CD4-positive, alpha-beta T cell (primary cell): ENCODE data around the gene KLF5. TPM values are rescaled to one million over a fixed set of nuclear protein-coding genes. Genes with fewer than 3 reads are reported as not detected.

Source experiments
- ATAC-seq: fragments of 200-7000 bp; cut with Tn5 transposase; one replicate; pipeline ENCODE4 v1.10.0; 2022; ENCODE audit warnings: mild to moderate bottlenecking; ENCODE audit not compliant: poor library complexity
- CTCF ChIA-PET: fragments of 350-600 bp; sonication (Branson Sonifier 250); formaldehyde crosslinking; loops from one replicate; lab custom pipeline; 2021; ENCODE audit warnings: antibody characterized with exemption, inconsistent platforms; lab: Charles Lee
- POLR2A ChIA-PET: fragments of 350-600 bp; sonication (Branson Sonifier 250); formaldehyde crosslinking; loops from one replicate; lab custom pipeline; 2021; ENCODE audit warnings: antibody characterized with exemption, inconsistent platforms; lab: Charles Lee
- DNase-seq, 14 experiments: peaks; one replicate each; pipeline ENCODE4 v3.0.0-alpha.2; 2013 to 2020; ENCODE audit warnings: mixed read lengths in 2 of 14
- H3K27ac ChIP-seq, 2 donors: one replicate each; pipeline versions ENCODE4 v1.5.1 to v1.7.0; 2013; ENCODE audit warnings: low read length in 2 of 2, low read depth in 1 of 2, mild to moderate bottlenecking in 1 of 2
- H3K27me3 ChIP-seq, 2 experiments: 1 replicate in 1 of 2; 2 replicates in 1 of 2; pipeline versions ENCODE4 v1.6.1 to v1.7.0; 2013; ENCODE audit warnings: low read length in 2 of 2, control low read depth in 1 of 2, mild to moderate bottlenecking in 1 of 2, moderate library complexity in 1 of 2; ENCODE audit not compliant: insufficient read depth in 2 of 2, control insufficient read depth in 1 of 2
- H3K36me3 ChIP-seq: one replicate; pipeline ENCODE4 v1.6.1; 2013; ENCODE audit warnings: low read length, control low read depth; ENCODE audit not compliant: insufficient read depth
- H3K4me1 ChIP-seq: one replicate; pipeline ENCODE4 v1.6.1; 2013; ENCODE audit warnings: low read length, control low read depth; ENCODE audit not compliant: insufficient read depth
- H3K4me3 ChIP-seq: one replicate; pipeline ENCODE4 v1.5.1; 2013; ENCODE audit warnings: mild to moderate bottlenecking, low read length, moderate library complexity
- H3K9me3 ChIP-seq, 2 experiments: 1 replicate in 1 of 2; 2 replicates in 1 of 2; pipeline versions ENCODE4 v1.6.1 to v1.7.0; 2013; ENCODE audit warnings: low read length in 2 of 2, mild to moderate bottlenecking in 2 of 2, control low read depth in 1 of 2, moderate library complexity in 1 of 2; ENCODE audit not compliant: control insufficient read depth in 1 of 2, insufficient read depth in 1 of 2
- H3K27ac Mint-ChIP-seq: one replicate; pipeline ENCODE4 v1.8.0; 2020; ENCODE audit warnings: mixed read lengths
- H3K27me3 Mint-ChIP-seq: one replicate; pipeline ENCODE4 v1.8.0; 2021; ENCODE audit warnings: mixed read lengths
- H3K36me3 Mint-ChIP-seq: one replicate; pipeline ENCODE4 v1.8.0; 2021; ENCODE audit warnings: low read depth, mixed read lengths
- H3K4me1 Mint-ChIP-seq: one replicate; pipeline ENCODE4 v1.8.0; 2021; ENCODE audit warnings: low read depth, mixed read lengths
- H3K4me3 Mint-ChIP-seq: one replicate; pipeline ENCODE4 v1.8.0; 2020; ENCODE audit warnings: mild to moderate bottlenecking, mixed read lengths
- H3K9me3 Mint-ChIP-seq: one replicate; pipeline ENCODE4 v1.8.0; 2020; ENCODE audit warnings: mixed read lengths
- CTCF ChIP-seq: fragments of 200-600 bp; IDR thresholded peaks from one replicate; pipeline ENCODE4 v1.8.0; 2022; ENCODE audit warnings: antibody characterized with exemption, mild to moderate bottlenecking
- intact Hi-C, 2 experiments: fragments of 100-400 bp; cut with DNase I in 1 of 2; cut with micrococcal nuclease in 1 of 2; formaldehyde crosslinking; loops; one replicate each; pipeline versions ENCODE4 v1.15.1 to v1.9.0; 2023 to 2025; cut with DNase I, micrococcal nuclease
- total RNA-seq, 174 experiments: library from RNA in 2 of 174; stranded (reverse) in 2 of 174; gene quantifications; one replicate each; pipeline ENCODE4 v1.2.3 and lab custom pipeline; 2021 to 2026

The KLF5 gene
- total RNA-seq, 2 experiments from 2014 or later = 10.8 to 12.3 TPM

DNA sequence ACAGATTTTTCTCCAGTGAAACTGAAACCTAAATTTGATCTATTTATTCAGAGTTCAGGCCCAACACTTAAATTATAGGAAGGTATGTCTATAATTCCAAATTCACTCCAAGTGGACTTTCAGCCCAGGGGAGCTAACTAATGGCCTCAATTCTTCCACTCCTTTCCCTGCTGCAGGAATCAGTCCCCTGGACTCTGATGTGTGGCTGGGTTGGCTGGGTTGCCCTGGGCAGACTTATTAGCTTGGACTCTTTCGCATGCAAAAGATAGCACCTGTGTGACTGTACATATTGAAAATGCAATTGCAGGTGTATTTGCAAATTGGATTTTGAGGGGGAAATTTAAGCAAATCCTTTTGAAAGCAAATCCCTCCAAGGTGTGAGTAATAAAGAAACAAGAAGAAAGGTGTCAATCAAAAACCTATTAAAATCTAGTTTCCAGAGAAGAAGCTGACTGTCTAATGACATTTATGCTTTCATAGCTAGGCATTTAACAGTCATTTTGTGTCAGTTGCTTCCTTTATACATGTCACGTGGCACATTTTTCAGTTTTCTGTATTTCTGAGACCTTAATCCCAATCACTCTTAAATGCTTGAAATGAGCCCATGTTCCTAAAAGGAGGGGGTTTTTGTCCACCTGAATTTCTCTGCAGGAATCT lies 42.7 kb downstream of the KLF5 start:
- ChIA-PET CTCF (no interaction called here), POLR2A (no interaction called here)
- DNase-seq (no peak), ATAC-seq (no peak)
- Mint-ChIP-seq H3K27me3 (peaks cover 10% of the 10 kb centered on the region), H3K4me1 (no peaks in the 10 kb centered on the region), H3K27ac (no peak overlapping the region), H3K9me3 (no peaks in the 10 kb centered on the region), H3K4me3 (no peak overlapping the region), H3K36me3 (no peaks in the 10 kb centered on the region)
- no peak for TF ChIP-seq CTCF
- Histone ChIP-seq H3K36me3 (no peaks in the 10 kb centered on the region), H3K27me3 (peaks cover 0 to 2% of the 10 kb centered on the region in 2 experiments), H3K4me3 (no peak overlapping the region), H3K4me1 (no peaks in the 10 kb centered on the region), H3K27ac (no peak overlapping the region), H3K9me3 (no peaks in the 10 kb centered on the region)
- intact Hi-C loops = no loop called here

DNA sequence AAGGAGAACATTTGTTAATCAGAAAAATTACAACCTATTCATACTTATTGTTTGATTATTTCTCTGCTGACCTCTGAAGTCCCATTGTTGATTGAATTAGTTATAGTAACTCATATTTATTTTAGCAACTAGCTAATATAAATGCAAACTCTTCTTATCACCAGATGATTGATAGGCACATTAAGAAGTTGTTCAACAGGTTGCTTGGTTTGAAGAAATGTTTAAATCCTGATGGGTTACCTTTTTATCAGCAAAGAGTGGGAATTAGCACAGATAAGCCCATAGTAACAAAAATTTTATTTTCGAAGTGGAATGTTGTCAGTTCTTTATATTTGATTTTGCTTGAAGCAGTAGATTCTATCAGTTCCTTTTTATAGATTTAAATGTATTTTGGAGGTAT lies 44.4 kb downstream of the KLF5 start:
- ATAC-seq (no peak), DNase-seq (no peak)
- intact Hi-C loops = no loop called here
- Mint-ChIP-seq H3K36me3 (no peaks in the 10 kb centered on the region), H3K27me3 (peaks cover 10% of the 10 kb centered on the region), H3K9me3 (no peaks in the 10 kb centered on the region), H3K27ac (no peak overlapping the region), H3K4me1 (no peaks in the 10 kb centered on the region), H3K4me3 (no peak overlapping the region)
- H3K9me3 ChIP-seq = no peaks in the 10 kb centered on the region
- H3K27me3 ChIP-seq = peaks cover 0 to 2% of the 10 kb centered on the region in 2 experiments
- H3K4me1 ChIP-seq = no peaks in the 10 kb centered on the region
- ChIA-PET POLR2A (no interaction called here), CTCF (interaction anchor here (0.7 kb wide), 1 partner anchor 574 kb away, joined by 3 read pairs; no protein-coding TSS in a partner anchor)
- H3K27ac ChIP-seq = no peak overlapping the region
- no peaks in the 10 kb centered on the region for H3K36me3 ChIP-seq
- H3K4me3 ChIP-seq = no peak overlapping the region
- no peak for TF ChIP-seq CTCF

- Mint-ChIP-seq H3K4me1 (no peaks in the 10 kb centered on the region), H3K36me3 (no peaks in the 10 kb centered on the region), H3K27ac (no peak overlapping the region), H3K27me3 (peaks cover 10% of the 10 kb centered on the region), H3K4me3 (no peak overlapping the region), H3K9me3 (no peaks in the 10 kb centered on the region)
- Histone ChIP-seq H3K4me3 (no peak overlapping the region), H3K36me3 (no peaks in the 10 kb centered on the region), H3K27me3 (peaks cover 0 to 2% of the 10 kb centered on the region in 2 experiments), H3K27ac (no peak overlapping the region), H3K9me3 (no peaks in the 10 kb centered on the region), H3K4me1 (no peaks in the 10 kb centered on the region)
- DNase-seq = no peak
- ChIA-PET CTCF (no interaction called here), POLR2A (no interaction called here)
- intact Hi-C loops = no loop called here
- no peak for ATAC-seq
- TF ChIP-seq CTCF = no peak
Measured at GRCh38 chr13:73106513-73107178, 47.8 kb downstream of the KLF5 start.
